Calu3 (cell line): Measurements from ENCODE around the gene ATP5PB. TPM values are rescaled to one million over a fixed set of nuclear protein-coding genes. Genes with fewer than 3 reads are reported as not detected.

Source experiments
- BruUV-seq: library from RNA; stranded (reverse); fragments of 400-500 nt; replicated peaks from 2 replicates; lab custom pipeline; 2021; lab: Mats Ljungman, UMichigan
- CTCF ChIA-PET: fragments of 300-600 bp; sonication (Branson Sonifier 250); formaldehyde crosslinking; loops from one replicate; lab custom pipeline; 2022; ENCODE audit warnings: antibody characterized with exemption; lab: Charles Lee
- DNase-seq: peaks from one replicate; pipeline ENCODE4 v3.0.0; 2022
- H3K27ac Mint-ChIP-seq: one replicate; pipeline ENCODE4 v1.8.0; 2022; ENCODE audit warnings: mixed read lengths; ENCODE audit not compliant: unreplicated experiment
- H3K27me3 Mint-ChIP-seq: one replicate; pipeline ENCODE4 v1.8.0; 2022; ENCODE audit warnings: mixed read lengths; ENCODE audit not compliant: unreplicated experiment
- H3K36me3 Mint-ChIP-seq: one replicate; pipeline ENCODE4 v1.8.0; 2022; ENCODE audit warnings: mild to moderate bottlenecking, moderate library complexity, mixed read lengths; ENCODE audit not compliant: insufficient read depth, unreplicated experiment
- H3K4me1 Mint-ChIP-seq: one replicate; pipeline ENCODE4 v1.8.0; 2022; ENCODE audit warnings: mild to moderate bottlenecking, low read depth, mixed read lengths; ENCODE audit not compliant: unreplicated experiment
- H3K4me3 Mint-ChIP-seq: one replicate; pipeline ENCODE4 v1.8.0; 2022; ENCODE audit warnings: mild to moderate bottlenecking, low read depth, moderate library complexity, mixed read lengths; ENCODE audit not compliant: unreplicated experiment
- H3K9me3 Mint-ChIP-seq: one replicate; pipeline ENCODE4 v1.8.0; 2022; ENCODE audit warnings: low read depth, mixed read lengths; ENCODE audit not compliant: unreplicated experiment
- CTCF ChIP-seq: fragments of 200-600 bp; IDR thresholded peaks from one replicate; pipeline ENCODE4 v1.8.0; 2022; ENCODE audit warnings: antibody characterized with exemption; ENCODE audit not compliant: unreplicated experiment
- intact Hi-C: fragments of 100-400 bp; cut with micrococcal nuclease; formaldehyde crosslinking; loops from one replicate; pipeline ENCODE4 v1.10.0; 2022; ENCODE audit not compliant: unreplicated experiment
- total RNA-seq: library from RNA; stranded (reverse); gene quantifications from 2 replicates; pipeline ENCODE4 v1.2.3, GENCODE V29; 2022

Gene ATP5PB
- total RNA-seq, 1 experiment from 2014 or later = 157 TPM

GRCh38 chr1:111503585-111504060 lies 54.4 kb downstream of the ATP5PB start, which contains the start of the genes ADORA3 and TMIGD3:
TSS of gene ADORA3 (minus strand) at chr1:111503633. CDS start at chr1:111503354, 279 bp downstream.
TSS of gene TMIGD3 (minus strand) at chr1:111503633. CDS start at chr1:111503354, 279 bp downstream.
- DNase-seq = no peak
- no TSS peak for BruUV-seq
- Mint-ChIP-seq H3K36me3 (peaks cover 5% of the 10 kb centered on the region), H3K4me3 (no peak within 1 kb of the TSS), H3K27me3 (peaks cover 23% of the 10 kb centered on the region), H3K4me1 (peaks cover 8% of the 10 kb centered on the region), H3K9me3 (no peaks in the 10 kb centered on the region), H3K27ac (no peak within 1 kb of the TSS)
- TF ChIP-seq CTCF = no peak
- intact Hi-C loops = no loop called here
- CTCF ChIA-PET = no interaction called here

- TF ChIP-seq CTCF = no peak
- intact Hi-C loops = no loop called here
- CTCF ChIA-PET = no interaction called here
- no peak for DNase-seq
- no TSS peak for BruUV-seq
- no peaks in the 10 kb centered on the region for H3K9me3 Mint-ChIP-seq
- peaks cover 5% of the 10 kb centered on the region for H3K36me3 Mint-ChIP-seq
- no peak overlapping the region for H3K27ac Mint-ChIP-seq
- peaks cover 8% of the 10 kb centered on the region for H3K4me1 Mint-ChIP-seq
- H3K27me3 Mint-ChIP-seq = peaks cover 21% of the 10 kb centered on the region
- H3K4me3 Mint-ChIP-seq = no peak overlapping the region
Measured at GRCh38 chr1:111504097-111504496, 54.8 kb downstream of the ATP5PB start.

- BruUV-seq = no TSS peak
- peaks cover 8% of the 10 kb centered on the region for H3K4me1 Mint-ChIP-seq
- H3K9me3 Mint-ChIP-seq = no peaks in the 10 kb centered on the region
- H3K36me3 Mint-ChIP-seq = peaks cover 5% of the 10 kb centered on the region
- H3K4me3 Mint-ChIP-seq = no peak overlapping the region
- no peak for DNase-seq
- H3K27ac Mint-ChIP-seq = no peak overlapping the region
- no peak for TF ChIP-seq CTCF
- peaks cover 5% of the 10 kb centered on the region for H3K27me3 Mint-ChIP-seq
- CTCF ChIA-PET = no interaction called here
- intact Hi-C loops = no loop called here
Measured at GRCh38 chr1:111505641-111506119, 56.4 kb downstream of the ATP5PB start.

- TF ChIP-seq CTCF = no peak
- H3K9me3 Mint-ChIP-seq = no peaks in the 10 kb centered on the region
- H3K36me3 Mint-ChIP-seq = peaks cover 5% of the 10 kb centered on the region
- peaks cover 8% of the 10 kb centered on the region for H3K4me1 Mint-ChIP-seq
- BruUV-seq = no TSS peak
- no peaks in the 10 kb centered on the region for H3K27me3 Mint-ChIP-seq
- H3K27ac Mint-ChIP-seq = no peak overlapping the region
- CTCF ChIA-PET = no interaction called here
- intact Hi-C loops = no loop called here
- DNase-seq = no peak
- H3K4me3 Mint-ChIP-seq = no peak overlapping the region
Measured at GRCh38 chr1:111506561-111506960, 57.3 kb downstream of the ATP5PB start.
